Activated T-cell treated with anti-CD3 and anti-CD28 coated beads, Interleukin-2, amount 50 U/mL, for 48 hours (primary cell): ENCODE results near the gene CUL4A.

Source experiments
- DNase-seq, 2 experiments: peaks; one replicate each; pipeline ENCODE4 v3.0.0-alpha.2; 2020

Gene CUL4A

DNA sequence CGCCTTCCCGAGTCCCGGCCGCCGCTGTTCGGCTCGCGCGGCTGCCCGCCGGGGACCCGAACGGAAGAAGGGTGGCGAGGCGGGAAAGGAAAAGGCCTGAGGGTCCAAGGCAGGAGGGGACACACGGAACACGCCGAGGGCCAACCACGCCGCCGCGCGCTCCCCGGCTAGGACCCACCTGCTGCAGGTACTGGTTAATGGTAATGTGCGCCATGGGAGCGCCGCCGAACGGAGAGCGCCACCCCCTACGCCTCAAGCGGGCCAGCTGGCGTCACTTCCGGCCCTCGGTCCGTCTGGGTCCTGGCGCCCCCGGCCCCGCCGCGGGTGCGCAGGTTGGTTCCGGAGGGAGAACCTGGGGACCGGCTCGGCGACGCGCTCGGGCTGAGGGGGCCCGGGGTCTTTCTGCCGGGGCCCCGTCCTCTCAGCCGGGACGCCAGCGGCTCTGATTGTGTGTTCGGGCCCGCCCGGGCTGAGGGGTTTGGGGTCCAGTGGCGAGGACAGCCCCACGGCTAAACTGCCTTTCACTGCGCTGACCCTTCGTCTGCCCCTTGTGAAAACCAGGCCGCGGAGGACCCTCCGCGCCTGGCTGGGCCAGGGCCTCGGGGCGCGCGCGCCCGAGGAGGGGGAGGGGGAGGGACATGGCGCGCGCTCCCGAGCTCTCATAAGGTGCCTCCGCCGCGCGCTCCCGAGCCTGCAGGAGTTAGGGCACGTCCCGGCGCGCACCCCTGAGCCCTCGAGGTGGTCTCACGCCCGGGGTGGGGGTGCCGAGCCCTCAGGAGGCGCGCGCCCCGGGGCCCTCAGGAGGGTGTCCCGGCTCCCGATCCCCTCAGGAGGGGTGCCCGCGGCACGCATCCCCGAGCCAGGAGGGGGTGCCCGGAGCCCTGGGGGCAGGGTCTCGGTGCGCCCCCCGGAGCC lies 735 bp upstream of the CUL4A start, which contains the start of gene PCID2:
TSS of gene PCID2 (minus strand) at position 249 of the 915 bp plus-strand sequence. CDS start at position 214, 35 bp downstream.
- DNase-seq: peak; percentile 96

DNA sequence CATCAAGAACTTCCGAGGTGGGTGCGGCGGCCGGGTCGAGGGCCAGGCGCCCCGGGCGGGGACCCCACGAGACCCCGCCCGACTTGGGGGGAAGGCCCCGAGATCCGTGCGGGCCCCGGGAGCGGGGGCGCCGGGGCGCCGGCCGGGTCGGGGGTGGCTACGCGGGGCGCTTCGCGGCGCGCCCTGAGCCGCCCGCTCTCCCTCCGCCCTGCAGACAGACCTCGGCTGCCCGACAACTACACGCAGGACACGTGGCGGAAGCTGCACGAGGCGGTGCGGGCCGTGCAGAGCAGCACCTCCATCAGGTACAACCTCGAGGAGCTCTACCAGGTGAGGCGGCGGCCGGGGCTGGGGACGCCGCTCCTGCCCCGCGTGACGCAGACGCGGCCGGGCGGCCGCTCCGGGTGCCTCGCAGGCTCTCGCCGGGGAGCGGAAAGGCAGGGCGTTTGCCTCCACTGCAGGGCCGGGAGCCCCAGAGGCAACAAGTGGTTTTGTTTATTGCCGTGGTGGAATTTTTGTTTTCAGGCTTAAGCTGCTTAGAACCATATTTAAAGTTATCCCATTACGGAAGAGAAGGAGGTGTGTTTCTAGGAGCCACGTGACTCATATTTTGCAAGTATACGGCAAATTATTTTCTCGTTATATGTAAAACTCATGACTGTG lies 477 bp downstream of the CUL4A start:
- DNase-seq: peak; percentile 75 to 79

DNA sequence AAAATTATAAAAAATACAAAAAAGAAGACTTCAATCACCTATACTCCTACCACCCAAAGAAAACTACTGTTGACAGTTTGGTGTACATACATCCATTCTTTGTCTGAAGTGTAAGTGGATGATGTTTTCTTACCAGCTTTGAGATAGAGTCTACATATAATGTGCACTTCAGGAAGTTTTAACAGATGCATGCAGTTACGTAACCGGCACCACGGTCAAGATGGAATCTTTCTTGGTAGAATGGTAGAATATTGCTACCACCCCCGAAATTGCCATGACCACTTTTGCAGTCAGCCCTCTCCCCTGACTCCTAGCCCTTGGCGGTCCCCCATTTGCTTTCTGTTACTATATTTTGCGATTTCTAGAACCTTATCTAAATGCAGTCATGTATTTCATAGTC lies 1.4 kb downstream of the CUL4A start:
- DNase-seq: no peak

DNA sequence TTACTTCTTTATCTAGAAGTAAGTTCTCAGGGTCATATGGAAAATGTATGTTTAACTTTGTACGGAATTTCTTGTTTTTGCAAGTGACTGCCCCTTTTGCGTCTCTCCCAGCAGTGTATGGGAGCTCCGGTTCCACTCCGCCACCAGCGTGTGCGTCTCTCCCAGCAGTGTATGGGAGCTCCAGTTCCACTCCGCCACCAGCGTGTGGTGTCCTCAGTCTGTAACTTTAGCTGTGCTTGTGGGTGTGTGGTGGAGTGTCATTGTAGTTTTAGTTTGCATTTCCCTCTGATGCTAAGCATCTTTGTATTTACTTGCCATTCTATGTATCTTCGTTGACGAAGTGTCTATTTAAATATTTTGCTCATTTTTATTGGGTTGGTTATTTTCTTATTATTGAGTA lies 2.4 kb downstream of the CUL4A start:
- peak; percentile 36 to 38 for DNase-seq

DNA sequence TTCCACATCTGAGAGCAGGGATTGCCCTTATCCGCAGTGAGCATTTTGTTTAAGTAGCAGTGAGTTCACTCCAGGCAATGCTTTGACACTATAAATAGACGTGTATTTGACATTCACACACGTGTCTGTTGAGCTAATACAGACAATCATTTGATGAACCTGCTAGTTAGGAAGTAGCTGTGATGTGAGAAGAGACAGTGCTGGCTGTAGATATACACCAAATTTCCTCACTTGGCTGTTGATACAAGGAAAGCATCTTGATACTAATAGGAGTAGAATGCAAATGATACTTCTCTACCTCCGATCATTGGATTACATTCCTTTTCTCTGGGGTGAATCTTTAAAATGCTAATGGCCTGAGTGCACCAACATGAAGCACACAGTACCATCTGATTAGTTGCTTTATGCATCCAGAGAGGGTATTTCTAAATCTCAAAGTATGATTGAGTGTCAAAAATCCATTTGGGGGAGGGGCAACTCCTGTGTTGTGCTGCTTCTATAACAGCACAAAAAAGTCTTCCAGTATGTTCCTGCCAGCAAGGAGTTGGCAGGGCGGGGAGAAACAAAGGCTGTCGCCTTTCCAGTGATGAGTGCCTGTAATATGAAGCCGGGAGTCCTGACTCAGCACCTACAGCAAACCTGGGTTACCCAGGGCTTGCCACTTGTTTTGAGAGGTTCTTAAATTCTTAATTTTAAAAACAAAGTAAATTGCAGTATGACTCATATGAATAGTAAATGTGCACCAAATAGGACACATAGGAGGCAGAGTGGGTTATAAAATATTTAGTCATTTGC lies 7.0 kb downstream of the CUL4A start:
- DNase-seq: no peak

DNA sequence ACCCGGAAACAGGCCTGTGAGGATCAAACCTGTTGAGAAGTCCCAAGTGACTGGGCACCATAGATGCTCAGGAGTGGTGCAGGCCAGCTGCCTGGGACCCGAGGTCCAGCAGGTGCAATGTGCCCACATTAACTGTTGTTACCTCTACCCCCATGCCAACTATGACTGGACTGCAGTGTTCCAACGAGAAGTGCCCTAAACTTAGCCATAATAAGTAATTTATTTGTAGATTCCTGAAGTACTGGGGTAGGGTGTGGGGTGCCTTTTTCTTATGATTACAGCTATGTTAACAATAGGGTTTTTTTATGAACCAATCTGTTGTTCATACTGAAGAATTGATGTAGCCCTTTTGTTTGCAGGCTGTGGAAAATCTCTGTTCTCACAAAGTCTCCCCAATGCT lies 9.2 kb downstream of the CUL4A start:
- no peak for DNase-seq

DNA sequence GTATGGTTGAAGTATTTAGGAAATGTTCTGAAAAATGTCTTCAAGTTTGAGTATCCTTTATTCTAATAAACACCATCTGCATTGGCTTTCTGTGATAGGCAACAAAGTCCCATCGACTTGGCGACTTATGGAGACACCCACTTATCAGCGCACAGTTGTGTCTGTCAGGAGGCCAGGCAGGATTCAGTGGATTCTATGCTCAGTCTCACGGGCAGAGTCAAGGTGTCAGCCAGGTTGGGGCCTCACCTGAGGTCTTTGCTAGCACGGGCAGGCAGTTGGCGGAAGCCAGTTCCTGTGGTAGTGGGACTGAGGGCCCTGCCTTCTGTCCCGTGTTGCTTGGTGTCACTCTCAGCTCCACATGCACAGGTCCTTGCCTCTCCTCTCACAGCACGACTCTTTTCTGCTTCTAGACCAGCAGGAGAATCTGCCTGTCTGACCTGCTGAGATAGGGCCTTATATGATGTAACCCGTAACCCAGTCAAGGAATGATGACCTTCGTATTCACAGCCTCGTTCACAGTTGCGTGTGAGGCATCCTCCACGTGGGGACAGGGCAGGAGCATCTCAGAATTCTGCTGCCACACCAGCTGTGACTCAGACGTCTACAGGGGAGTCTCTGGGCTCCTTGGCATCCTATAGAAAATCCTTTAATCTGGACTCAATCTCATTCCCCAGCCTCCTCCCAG lies 10.0 kb downstream of the CUL4A start:
- no peak for DNase-seq

DNA sequence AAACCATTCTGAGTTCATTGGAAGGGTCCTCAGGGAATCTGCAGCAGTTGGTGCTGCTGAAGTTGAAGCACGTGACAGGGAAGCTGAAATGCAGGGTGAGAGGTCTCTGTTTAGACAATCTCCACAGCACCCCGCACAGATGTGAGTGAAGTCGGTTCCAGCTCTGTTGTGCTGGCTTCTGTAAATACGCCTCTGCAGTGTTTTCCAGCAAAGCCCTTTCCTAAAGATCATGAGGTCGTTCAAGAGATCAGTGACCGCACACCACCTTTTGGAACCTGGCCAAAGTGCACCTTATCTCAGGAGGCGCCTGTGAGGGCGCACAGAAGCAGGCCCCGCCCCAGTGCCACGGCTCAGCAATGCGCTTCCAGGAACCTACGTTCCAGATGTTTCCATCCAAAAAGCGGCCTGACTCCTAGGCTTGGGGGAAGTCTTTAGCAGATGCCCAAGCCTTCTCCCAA lies 10.8 kb downstream of the CUL4A start:
- DNase-seq: no peak

DNA sequence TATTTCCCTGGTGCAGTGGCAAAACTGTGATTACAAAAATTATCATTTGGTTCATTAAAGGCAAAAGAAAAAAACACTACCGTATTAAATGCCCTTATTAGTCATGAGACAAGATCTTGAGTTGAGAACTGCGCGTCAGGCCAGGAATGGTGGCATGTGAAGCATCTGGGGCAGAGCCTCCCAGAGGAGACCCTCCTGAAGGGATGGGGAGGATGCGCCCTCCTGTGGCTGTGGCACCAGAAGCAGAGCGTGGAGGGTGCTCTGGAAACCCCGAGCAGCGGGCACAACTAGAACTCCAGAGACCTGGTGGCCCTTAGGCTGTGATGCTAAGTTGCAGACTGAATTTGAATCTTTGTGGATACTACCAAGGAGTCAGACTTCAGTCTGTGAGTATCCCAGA lies 11.5 kb downstream of the CUL4A start:
- DNase-seq: no peak

DNA sequence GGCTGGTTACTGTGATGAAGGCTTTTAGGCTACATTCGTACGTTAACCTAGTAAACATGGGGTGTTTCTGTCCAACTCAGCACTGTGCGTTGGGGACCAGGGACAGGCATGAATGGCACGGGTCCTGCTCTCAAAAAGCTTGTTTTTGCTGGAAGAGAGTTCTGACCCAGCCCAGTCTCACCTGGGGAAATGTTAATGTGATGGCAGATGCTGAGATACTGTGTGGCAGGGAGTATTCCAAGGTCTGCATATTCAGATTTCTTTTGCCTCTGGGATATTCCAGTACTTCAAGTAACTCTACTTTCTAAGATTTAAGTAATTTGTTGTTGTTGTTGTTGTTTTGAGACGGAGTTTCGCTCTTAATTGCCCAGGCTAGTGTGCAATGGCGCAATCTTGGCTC lies 13.7 kb downstream of the CUL4A start:
- no peak for DNase-seq

DNA sequence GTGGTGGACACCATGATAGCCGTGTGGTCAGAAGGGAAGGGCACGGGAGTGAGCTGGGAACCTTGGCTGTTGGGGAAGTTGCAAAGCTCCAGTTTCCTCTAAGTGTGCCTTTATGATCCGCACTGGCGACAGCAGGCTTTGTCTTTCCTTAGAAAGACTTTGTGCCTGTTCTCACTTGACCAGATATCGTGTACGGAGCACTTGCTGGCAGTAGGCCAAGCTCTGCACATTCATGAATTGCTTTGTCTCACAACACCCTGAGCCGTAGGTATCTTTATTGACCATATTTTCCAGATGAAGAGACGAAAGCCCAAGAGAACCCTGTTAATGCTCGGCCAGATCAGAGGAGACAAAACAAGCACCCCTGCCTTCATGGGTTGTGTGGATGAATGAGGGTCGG lies 15.1 kb downstream of the CUL4A start:
- no peak for DNase-seq

DNA sequence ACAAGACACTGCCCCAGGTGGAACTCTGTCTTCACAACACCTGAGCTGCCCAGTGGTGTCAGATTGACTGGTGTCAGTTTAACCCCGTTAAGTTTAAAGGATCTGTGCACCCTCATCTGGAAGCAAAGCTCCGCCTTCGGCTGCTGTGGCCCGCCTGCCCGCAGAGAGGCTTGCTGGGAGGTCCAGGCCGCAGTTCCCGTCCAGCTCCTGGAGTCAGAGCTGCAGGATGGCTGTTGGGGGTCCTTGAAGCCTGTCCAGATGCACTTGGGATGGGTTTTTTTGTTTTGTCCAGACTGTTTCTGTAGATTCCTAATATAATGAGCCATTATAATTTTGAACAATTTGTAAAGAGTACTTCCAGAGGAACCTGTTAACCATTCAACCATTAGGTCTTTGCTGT lies 16.1 kb downstream of the CUL4A start:
- no peak for DNase-seq

DNA sequence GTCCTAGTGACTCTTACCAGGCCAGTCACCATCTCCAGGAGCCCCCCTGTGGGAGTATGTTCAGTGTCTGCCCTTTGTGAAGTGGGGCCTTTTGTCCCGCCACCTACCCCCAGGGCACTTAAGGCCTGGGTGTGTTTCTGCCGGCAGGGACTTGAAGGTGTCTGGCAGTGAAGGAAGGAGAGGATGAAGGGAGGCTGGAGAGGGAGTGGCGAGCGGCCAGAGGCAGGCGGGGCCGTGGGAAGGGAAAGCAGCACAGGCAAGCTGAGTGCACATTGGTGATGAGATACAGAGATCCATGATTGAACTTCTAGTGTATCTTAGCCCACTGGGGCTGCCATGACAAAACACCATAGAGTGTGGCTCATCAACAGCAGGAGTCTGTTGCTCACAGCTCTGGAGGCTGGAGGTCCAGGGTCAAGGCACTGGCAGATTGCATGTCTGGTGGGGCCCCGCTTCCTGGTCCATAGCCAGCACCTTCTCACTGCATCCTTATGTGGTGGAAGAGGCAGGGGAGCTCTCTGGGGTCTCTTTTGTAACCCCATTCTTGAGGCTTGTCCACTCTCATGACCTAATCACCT lies 17.5 kb downstream of the CUL4A start:
- no peak for DNase-seq

DNA sequence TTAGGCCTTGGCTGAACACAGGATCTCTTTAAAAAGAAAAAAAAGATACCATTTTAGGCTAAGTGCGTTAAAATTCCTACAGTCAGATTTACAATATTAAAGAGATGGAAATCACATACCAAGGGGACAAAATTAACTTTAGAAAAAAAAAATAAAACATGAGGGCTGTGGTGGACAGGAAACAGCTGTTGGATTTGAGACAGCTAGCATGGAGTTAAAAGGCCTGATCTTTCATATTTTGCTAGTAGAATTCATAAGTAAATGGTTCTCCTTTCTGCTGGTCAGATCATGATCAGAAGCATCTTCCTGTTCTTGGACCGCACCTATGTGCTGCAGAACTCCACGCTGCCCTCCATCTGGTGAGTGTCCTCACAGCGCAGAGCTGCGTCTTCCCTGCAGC lies 19.7 kb downstream of the CUL4A start:
- no peak for DNase-seq

DNA sequence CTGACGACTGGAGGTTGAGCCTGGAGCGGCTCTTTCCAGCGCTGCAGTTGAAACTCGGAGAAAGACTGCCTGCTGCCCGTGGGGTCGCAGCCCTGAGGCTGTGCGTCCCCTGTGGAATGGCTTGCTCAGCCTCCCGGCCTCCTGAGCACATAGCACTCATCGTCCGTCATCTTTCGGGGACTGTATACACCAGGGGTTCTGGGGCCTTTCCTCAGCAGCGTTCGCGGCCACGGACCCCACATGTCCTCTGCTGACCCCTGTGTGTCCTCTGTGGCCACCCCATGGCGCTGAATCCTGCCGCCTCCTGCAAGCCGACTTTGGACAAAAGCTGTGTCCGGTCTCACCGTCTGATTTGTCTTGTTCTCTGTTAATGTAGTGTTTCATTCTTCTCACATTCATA lies 20.4 kb downstream of the CUL4A start:
- no peak for DNase-seq

DNA sequence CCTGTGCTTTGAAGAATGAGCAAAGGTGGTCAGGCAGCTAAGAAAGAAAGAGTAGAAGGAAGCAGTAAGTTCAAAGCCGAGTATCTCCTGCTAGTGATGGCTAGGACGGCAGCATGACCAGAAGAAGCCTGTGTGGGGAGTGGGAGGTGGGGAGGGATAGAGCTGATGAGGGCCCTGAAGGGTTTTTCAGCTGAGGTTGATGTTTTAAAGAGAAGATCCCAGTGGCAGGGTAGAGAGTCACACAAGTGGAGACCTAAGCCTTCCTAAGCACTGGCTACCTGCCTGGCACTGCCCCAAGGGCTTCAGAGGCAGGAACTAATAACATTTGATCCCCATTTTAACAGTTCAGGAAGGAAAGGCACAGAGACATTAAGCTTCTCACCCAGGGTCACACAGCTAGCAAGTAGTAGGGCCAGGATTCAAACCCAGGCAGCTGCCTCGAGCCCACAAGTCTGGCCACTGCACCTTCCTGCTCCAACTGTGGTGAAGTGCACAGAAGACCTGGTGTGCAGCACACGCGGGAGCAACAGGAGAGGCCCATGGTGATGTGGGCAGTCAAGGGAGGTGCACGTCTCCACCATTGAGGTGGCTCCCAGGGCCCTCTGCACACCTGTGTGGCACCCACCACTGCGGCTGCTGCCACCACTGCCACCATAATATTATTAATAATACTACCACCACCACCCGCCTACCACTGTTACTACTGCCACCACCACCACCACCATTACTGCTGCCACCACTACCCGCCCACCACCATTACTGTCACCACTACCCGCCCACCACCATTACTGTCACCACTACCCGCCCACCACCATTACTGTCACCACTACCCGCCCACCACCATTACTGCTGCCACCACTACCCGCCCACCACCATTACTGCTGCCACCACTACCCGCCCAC lies 22.1 kb downstream of the CUL4A start:
- peak in 1 of 2 experiments; percentile 35 for DNase-seq

DNA sequence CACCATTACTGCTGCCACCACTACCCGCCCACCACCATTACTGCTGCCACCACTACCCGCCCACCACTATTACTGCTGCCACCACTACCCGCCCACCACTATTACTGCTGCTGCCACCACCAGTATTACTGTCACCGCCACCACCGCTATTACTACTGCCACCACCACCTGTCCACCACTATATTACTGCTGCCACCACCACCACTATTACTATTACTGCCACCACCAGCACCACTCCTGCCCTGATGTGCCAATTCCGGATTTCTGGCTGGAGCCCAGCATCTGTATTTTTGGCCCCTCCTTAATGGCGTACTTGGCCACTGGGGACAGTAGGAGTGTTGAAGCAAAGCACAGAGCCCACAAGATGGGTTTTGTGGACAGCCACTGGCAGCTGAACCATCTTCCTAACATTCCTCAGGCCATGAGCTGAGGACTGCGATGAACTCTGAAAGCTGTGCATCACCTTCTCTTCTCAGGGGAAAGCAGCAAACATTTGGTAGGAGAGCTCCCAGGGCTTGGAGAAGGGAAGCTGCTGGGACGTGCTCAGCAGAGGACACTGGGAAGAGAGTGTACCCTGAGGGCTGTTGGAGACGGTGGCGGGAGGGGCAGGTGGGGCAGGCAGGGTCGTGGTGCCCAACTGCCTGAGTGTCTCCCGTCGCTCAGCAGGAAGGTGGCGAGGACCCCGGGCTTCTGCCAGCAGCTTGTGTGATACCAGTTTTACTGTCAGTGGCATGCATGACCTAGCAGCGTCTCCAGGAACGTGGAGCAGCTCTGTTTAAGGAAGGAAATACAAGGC lies 23.0 kb downstream of the CUL4A start:
- no peak for DNase-seq

DNA sequence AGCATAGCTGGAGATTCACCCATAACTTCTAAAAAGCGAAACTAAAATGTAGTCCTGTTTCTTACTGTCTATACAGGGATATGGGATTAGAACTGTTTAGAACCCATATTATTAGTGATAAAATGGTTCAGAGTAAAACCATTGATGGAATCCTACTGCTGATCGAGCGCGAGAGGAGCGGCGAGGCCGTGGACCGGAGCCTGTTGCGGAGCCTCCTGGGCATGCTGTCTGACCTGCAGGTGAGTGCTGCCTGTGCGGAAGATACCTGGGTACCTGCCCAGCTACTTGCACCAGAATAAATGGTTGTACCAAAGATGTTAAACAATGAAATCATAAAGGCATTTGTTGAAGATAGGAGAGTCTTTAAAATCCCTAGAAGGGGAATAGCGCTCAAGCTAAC lies 23.7 kb downstream of the CUL4A start:
- DNase-seq: no peak

DNA sequence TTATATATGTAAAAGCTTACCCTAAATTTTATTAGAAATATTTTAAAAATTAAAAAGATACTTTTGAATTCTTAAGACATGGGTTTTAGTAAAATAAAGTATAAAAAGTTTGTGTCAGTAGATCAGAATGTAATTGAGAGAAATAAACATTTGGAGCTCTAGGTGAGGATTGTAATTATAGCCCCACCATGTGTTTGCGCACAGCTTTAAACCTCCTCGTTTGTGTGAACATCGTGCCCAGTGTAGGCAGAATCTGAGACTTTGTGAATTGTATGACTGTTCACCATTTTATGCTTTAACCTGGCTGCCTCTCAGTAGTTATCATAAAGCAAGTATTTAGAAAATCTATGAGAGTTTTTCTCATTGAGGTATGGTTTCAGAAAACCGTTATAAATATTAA lies 29.1 kb downstream of the CUL4A start:
- no peak for DNase-seq

DNA sequence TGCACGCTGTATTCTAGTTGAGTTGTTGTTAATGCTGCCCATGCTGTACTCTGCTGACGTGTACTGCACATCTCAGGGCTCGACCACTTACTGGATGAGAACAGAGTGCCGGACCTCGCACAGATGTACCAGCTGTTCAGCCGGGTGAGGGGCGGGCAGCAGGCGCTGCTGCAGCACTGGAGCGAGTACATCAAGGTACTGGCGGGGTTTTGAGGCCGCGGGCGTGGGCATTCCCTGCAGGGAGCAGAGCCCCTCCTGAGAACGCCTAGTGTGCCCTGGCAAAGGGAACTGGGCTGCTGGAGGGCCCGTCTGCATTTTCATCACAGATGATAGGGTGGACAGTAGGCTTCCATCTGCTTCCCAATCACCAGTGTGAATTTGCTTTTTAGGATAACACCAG lies 29.9 kb downstream of the CUL4A start:
- no peak for DNase-seq
